Ovary (tissue), 9 donors: Measurements from ENCODE around the gene C5orf52. TPM values are rescaled to one million over a fixed set of nuclear protein-coding genes. Genes with fewer than 3 reads are reported as not detected.

Source experiments
- DNase-seq, 5 donors: peaks; one replicate each; pipeline ENCODE4 v3.0.0-alpha.2; 2019 to 2020
- H3K27ac ChIP-seq, 2 donors: fragments of 200-600 bp; one replicate each; pipeline versions ENCODE4 v1.5.1 to v1.8.0; 2019 to 2022
- H3K27me3 ChIP-seq: fragments of 200-600 bp; one replicate; pipeline ENCODE4 v1.8.0; 2022
- H3K36me3 ChIP-seq: fragments of 200-600 bp; sonication (generic); one replicate; pipeline ENCODE4 v1.5.1; 2019
- H3K4me1 ChIP-seq: one replicate; pipeline ENCODE4 v1.8.1; 2013; ENCODE audit warnings: mild to moderate bottlenecking, moderate library complexity; ENCODE audit not compliant: insufficient read depth
- H3K4me3 ChIP-seq: fragments of 200-600 bp; sonication (generic); one replicate; pipeline ENCODE4 v1.5.1; 2017
- H3K9me3 ChIP-seq, 2 donors: fragments of 200-600 bp in 1 of 2; sonication (generic) in 1 of 2; one replicate each; pipeline versions ENCODE4 v1.5.1 to v1.8.1; 2013 to 2019; ENCODE audit warnings: mild to moderate bottlenecking in 1 of 2, moderate library complexity in 1 of 2
- EP300 ChIP-seq: sonication (generic); formaldehyde crosslinking; IDR thresholded peaks from one replicate; pipeline ENCODE4 v1.6.1; 2017; ENCODE audit warnings: antibody characterized with exemption
- POLR2A ChIP-seq: fragments of 450-650 bp; IDR thresholded peaks from one replicate; pipeline ENCODE4 v1.6.1; 2017; ENCODE audit warnings: antibody characterized with exemption, mild to moderate bottlenecking, moderate library complexity
- WGBS, 3 donors: extraction: QIAGEN DNeasy Blood & Tissue Kit in 1 of 3; methylation state at CpG; one replicate each; pipeline versions ENCODE4 v1.1.5 to v1.1.7; 2013 to 2017; 5-methylcytosine and 5-hydroxymethylcytosine counted together
- intact Hi-C, 4 donors: fragments of 100-400 bp; cut with DNase I; formaldehyde crosslinking; loops; one replicate each; pipeline versions ENCODE4 v1.11.0 to v1.15.1; 2022 to 2023
- polyA plus RNA-seq, 2 donors: library from polyadenylated mRNA; stranded (reverse); fragments of 200-250 nt in 1 of 2; fragments of 350-450 nt in 1 of 2; fragmentation: Illumina TruSeq in 1 of 2; extraction: RNeasy Lipid Tissue Mini Kit (QIAGEN cat#74804) in 1 of 2; gene quantifications; one replicate each; pipeline ENCODE4 v1.2.3, GENCODE V29; 2013 to 2014
- total RNA-seq, 7 donors: library from RNA; depleted of rRNA in 2 of 7; stranded (reverse); fragments of >200 nt in 2 of 7; fragmentation: NEBNext Ultra II Directional in 3 of 7; extraction: Animal tissue kit (Norgen Biotek cat#: 25700) in 3 of 7; gene quantifications; one replicate each; pipeline versions ENCODE4 v1.1.0 to v1.2.4, GENCODE V29; 2016 to 2023
- TF ChIP-seq, protein P1 (sequence below), 3 donors: fragments of 450-650 bp in 2 of 3; fragments of 200-600 bp in 1 of 3; IDR thresholded peaks; one replicate each; pipeline versions ENCODE4 v1.5.1 to v1.8.0; 2016 to 2022; ENCODE audit warnings: antibody characterized with exemption in 3 of 3, mild to moderate bottlenecking in 1 of 3
- donor health status: DM: no; HTN: no; CAD: no; lungs with moderate emphysema.
- donor health status: DM: no; HTN: no; CAD: no.
- donor health status: Bipolar disorder and iron deficiency.
- donor health status: DM: yes; HTN: yes; CAD: no.
- donor health status: DM: no; HTN: no; CAD: no.
- donor health status: DM: yes; HTN: yes; CAD: no.

The C5orf52 gene
- total and polyA plus RNA-seq, 9 donors, result not detected

DNA sequence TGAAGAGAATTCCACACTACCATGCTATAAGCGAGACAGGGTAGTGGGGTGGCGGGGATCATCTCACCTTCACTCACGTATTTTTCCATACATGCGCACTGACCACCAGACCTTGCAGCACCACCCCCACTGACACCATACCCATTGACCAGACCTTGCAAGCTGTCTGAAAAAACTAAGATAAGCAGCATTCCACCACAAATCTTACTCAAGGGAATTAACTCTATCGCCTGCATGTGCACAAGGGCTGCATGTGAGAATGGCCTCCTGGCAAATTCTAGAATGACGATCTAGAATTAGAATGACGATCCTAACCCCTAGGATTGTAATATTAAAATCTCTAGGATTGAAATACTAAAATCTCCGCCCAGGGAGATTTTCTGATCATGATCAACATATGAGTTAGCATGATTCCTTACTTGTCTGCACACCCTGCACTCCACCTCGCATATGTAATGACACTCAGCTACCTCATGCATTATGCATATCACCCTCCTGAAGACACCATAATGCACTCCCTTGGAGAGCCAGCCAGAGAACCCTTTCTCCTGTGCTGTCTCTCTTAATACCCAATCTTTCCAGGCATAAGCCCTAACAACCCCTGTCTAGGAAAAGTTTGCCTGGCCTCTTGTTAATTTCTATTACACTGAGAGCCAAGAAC is 30.8 kb upstream of the C5orf52 start:
- WGBS, 3 donors, result 83 to 90% (median 86%) methylated on average over 9 of the region's 9 CpGs
- Histone ChIP-seq H3K27ac (no peak overlapping the region), H3K4me3 (no peak overlapping the region), H3K36me3 (no peaks in the 10 kb centered on the region), H3K9me3 (no peaks in the 10 kb centered on the region), H3K4me1 (no peaks in the 10 kb centered on the region), H3K27me3 (no peaks in the 10 kb centered on the region)
- no peak for TF ChIP-seq POLR2A
- TF ChIP-seq EP300, result no peak
- TF ChIP-seq, protein P1, sequence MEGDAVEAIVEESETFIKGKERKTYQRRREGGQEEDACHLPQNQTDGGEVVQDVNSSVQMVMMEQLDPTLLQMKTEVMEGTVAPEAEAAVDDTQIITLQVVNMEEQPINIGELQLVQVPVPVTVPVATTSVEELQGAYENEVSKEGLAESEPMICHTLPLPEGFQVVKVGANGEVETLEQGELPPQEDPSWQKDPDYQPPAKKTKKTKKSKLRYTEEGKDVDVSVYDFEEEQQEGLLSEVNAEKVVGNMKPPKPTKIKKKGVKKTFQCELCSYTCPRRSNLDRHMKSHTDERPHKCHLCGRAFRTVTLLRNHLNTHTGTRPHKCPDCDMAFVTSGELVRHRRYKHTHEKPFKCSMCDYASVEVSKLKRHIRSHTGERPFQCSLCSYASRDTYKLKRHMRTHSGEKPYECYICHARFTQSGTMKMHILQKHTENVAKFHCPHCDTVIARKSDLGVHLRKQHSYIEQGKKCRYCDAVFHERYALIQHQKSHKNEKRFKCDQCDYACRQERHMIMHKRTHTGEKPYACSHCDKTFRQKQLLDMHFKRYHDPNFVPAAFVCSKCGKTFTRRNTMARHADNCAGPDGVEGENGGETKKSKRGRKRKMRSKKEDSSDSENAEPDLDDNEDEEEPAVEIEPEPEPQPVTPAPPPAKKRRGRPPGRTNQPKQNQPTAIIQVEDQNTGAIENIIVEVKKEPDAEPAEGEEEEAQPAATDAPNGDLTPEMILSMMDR (IDR thresholded peaks at IDR 0.05), result no peak
- no peak for DNase-seq
- intact Hi-C loops, result no loop called here

DNA sequence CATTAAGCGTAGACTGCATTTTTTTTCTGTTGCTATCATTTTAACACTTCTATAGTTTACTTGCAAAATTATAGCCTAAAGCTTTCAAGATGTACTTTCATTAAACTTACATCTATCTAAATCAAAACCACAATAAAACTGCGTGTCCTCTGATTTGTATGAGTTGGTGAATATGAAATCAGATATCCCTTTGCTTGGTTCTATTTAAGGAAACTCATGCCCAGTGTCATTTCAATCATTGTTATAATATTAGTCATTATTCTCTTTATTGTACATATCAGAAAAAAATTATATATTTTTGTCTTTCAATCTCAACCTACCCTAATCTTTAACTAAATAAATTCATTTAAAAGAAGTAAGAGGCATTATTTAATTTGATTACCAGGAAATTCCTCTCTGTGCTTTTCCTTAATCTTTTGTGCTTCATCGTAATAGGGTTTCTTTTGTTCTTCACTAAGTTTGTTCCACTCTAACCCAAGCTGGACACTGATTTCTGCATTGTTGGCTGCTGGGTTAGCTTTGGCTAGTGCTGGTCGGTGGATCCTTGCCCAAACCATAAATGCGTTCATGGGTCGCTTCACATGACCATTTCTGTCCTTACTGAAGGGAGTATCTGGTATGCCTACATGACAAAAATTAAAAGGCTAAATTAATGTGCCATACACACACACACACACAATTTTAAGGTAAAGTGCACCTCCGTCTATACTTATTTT is 22.9 kb upstream of the C5orf52 start:
- Histone ChIP-seq H3K27me3 (no peaks in the 10 kb centered on the region), H3K9me3 (no peaks in the 10 kb centered on the region), H3K4me1 (peaks cover 1% of the 10 kb centered on the region), H3K36me3 (no peaks in the 10 kb centered on the region), H3K4me3 (no peak overlapping the region), H3K27ac (no peak overlapping the region)
- TF ChIP-seq POLR2A (no peak), EP300 (no peak)
- TF ChIP-seq, protein P1 (IDR thresholded peaks at IDR 0.05), result no peak
- no peak for DNase-seq
- 87 to 89% (median 89%) methylated on average over 7 of the region's 7 CpGs for WGBS, 3 donors
- intact Hi-C loops, result no loop called here

DNA sequence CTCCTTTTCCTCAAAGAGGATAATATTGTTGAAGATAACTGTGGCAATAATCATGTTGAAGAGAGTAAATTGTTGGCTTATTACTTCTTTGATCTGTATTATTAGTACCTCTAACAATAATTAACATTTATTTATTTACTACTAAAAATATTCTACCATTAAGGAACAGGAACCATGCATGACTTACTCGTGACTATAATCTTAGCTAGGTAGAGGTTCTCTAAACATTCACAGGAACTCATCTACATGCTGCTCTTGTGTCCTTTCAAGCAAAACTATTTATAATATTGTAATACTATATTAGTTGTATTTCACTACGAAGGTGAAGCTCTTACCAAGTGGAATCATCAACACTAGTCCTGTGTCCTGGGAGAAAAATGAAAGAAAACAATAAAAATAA is 22.2 kb upstream of the C5orf52 start:
- Histone ChIP-seq H3K9me3 (no peaks in the 10 kb centered on the region), H3K4me3 (no peak overlapping the region), H3K27ac (no peak overlapping the region), H3K4me1 (peaks cover 1% of the 10 kb centered on the region), H3K36me3 (no peaks in the 10 kb centered on the region), H3K27me3 (no peaks in the 10 kb centered on the region)
- intact Hi-C loops, result no loop called here
- TF ChIP-seq, protein P1 (IDR thresholded peaks at IDR 0.05), result no peak
- no peak for TF ChIP-seq POLR2A
- TF ChIP-seq EP300, result no peak
- WGBS, 3 donors, result 86 to 87% (median 86%) methylated on average over 2 of the region's 2 CpGs
- DNase-seq, result no peak

DNA sequence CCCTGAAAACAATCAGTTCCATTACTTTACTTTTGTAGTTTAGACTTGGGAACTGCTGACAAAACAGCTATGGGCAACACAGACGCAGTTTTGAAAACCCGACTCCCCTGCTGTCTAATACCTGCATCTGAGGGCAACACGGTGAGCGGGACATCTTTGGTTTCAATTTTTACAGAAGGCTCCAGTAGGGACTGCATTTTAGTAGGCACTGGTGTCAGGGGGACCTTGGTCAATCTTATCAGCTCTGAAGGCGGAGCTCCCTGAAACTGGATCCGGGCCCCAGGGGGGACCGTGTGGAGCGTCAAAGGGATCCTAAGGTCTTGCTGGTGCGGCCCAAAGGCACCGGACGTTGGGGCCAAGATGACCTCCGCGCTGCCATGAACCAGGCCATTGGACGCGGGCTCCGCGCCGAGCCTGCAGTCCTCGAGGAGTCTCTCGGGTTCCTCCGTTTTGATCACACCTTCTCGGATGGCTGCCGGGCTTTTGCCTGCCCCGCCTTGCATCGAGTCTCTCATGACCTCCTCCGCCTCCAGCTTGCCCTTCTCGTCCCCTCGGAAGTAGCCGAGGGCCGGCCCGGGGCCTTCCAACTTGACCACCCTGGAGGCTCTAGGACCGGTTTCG is 20.2 kb upstream of the C5orf52 start:
- no peak for TF ChIP-seq EP300
- TF ChIP-seq POLR2A, result no peak
- TF ChIP-seq, protein P1 (IDR thresholded peaks at IDR 0.05), result no peak
- Histone ChIP-seq H3K4me1 (peaks cover 1% of the 10 kb centered on the region), H3K36me3 (no peaks in the 10 kb centered on the region), H3K9me3 (no peaks in the 10 kb centered on the region), H3K27me3 (no peaks in the 10 kb centered on the region), H3K27ac (no peak overlapping the region), H3K4me3 (no peak overlapping the region)
- intact Hi-C loops, result no loop called here
- DNase-seq, result no peak
- WGBS, 3 donors, result 66 to 75% (median 70%) methylated on average over 33 of the region's 33 CpGs
